HG03039 (cell line): ENCODE measurements around the gene POU6F2.

Experiments
- ATAC-seq: cut with Tn5 transposase; IDR thresholded peaks from one replicate; pipeline ENCODE4 v1.9.1; 2021; ENCODE audit warnings: mild to moderate bottlenecking, moderate library complexity; ENCODE audit not compliant: unreplicated experiment

POU6F2 gene

GRCh38 chr7:39386718-39387117 lies 409.0 kb downstream of the POU6F2 start:
- no peak for ATAC-seq

DNA sequence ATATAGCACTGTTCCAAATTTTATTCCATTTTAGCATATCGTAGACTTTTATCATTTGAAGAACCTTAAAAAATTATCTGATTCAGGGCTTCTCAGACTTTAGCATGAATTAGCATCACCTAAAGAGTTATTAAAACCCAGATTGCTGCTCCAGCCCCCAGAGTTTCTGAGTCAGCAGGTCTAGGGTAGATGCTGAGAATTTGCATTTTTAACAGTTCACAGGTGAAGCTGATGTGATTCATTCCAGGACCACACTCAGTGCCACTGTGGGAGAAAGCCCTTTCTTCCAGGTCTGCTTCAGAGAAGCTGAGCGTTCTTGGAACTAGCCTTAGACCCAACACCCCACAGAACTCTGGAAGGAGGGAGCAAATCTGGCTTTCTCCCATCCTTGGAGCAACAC lies 414.4 kb downstream of the POU6F2 start:
- no peak for ATAC-seq

DNA sequence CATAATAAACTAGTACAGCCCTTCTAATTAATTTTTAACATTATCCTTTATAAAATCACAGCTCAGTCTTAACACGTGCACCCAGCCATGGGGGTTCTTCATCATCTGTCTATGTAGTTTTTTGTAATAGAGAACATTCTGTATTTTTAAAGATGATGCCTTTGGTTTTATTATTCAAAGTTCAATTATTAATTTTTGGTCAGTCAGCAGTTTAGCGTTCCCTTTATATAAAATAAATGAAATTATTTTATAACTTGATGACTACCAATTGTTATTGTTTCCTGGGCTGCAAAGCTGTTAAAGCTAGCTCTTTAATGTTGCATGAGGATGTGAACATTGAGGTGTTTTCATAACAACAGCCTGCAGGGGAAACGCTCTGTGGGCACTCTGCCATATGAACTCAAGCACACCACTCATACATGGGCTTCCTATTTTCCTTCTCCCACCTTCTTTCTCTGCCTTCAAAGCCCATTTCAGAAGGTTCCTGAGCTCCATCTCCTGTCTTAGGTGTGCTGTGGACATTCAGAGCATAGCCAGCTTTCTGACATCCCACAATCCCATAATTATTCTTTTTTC lies 416.5 kb downstream of the POU6F2 start:
- ATAC-seq: no peak

- ATAC-seq: no peak
These were observed 421.7 kb downstream of the POU6F2 start for GRCh38 chr7:39399458-39399857.

DNA sequence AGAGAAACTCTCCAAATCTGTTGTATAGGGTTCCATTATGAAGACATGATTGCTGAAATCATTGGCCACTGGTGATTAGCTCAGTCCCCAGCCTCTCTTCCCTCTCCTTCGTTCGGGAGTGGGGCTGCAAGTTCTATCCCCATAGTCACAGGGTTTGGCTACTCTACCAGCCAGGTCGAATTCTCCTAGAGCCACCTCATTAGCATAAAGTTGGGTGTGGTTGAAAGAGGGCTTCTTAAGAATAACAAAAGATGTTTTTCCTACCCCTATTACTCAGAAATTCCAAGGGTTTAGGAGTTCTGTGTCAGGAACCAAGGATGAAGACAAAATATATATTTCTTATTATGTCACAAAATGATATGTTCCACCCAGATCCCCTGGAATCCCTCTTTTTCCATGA lies 422.3 kb downstream of the POU6F2 start:
- ATAC-seq: no peak

GRCh38 chr7:39400836-39401235 lies 423.1 kb downstream of the POU6F2 start:
- no peak for ATAC-seq

DNA sequence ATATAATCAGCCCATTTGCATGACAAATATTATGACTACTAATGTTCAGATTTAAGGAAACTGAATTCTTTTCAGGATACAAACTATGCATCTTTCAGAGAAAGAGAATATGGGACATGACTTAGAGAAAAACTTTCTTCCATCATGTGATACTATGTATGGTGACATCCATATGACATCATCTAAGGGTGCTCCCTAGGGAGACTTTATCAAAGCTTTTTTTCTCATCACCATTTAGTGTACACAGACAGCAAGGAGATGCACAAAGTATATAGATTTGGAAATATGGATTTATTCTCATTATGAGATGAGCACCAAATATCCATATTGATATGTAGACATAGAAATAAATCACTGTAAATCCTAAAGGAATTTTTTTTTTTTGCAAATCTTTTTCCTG lies 424.3 kb downstream of the POU6F2 start:
- no peak for ATAC-seq

- no peak for ATAC-seq
These were observed 427.2 kb downstream of the POU6F2 start for GRCh38 chr7:39404907-39405306.

DNA sequence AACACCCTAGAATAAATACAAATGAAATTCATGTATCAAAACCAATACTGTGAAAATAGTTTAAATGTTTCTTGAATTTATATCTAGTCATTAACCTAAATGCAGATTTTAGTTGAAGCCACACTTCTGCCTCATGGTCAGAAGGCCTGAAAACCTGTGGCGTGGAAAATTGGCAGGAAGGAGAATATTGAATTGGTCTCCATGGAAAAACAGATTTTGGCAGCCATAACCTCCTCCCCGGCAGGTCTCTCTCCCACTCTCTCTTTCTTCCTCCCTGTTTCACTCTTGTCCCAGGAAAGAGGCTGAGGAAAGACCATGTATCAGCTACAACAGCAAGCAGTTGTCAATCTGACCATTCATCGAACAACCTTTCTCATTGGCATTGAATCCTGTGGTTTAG lies 427.9 kb downstream of the POU6F2 start:
- no peak for ATAC-seq

DNA sequence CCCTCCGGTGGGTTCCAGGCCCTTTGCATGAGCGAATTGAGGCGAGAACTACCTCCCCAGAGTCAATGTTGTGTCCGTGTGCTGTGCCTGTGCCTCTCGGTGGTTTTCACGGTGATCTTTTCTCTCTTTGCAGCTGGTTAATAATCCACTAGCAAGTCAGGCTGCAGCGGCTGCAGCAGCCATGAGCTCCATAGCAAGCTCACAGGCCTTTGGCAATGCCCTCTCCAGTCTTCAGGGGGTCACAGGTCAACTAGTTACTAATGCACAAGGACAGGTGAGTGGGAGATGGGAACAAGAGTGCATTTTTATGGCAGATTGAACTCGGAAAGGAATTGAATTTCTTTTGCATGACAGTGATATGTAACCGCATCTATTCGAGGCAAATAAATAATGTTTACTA lies 428.8 kb downstream of the POU6F2 start:
- no peak for ATAC-seq

DNA sequence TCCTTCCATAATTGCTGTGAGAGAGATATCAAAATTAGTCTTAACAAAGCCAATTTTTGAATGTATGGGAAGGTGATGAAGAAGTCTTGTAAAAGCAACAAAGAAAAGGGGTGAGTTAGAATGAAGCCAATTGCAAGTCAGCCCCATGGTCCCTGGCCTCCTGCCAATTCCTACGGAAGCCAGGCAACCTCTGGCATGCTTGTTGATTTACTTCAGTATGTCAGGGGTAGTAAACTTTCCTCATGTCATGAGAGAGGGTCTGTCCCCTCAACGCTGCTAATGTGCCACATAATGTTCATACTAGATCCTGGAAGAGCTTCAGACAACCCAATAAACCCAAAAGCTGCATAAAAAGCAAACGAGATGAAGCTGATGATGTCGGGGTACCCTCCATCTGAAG lies 429.4 kb downstream of the POU6F2 start:
- no peak for ATAC-seq

DNA sequence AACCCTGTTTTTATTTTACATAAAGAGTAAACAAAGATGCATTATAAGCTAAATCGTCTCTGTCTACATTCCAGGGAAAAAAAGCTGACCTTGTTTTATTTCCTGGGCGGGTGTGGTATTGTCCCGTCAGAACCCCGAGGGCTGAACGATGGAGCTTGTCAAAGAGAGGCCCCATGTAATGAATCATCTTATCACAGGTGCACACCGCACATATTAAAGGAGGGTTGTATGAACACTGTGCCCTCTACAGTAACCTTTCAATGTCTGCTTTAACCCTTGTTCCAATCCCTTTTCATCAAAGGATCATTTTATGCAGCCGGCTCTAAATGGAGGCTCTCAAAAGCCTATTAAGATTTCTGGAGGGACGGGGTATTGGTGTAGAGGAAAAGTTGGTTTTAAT lies 430.0 kb downstream of the POU6F2 start:
- no peak for ATAC-seq

GRCh38 chr7:39408906-39409305 lies 431.2 kb downstream of the POU6F2 start:
- ATAC-seq: no peak

- no peak for ATAC-seq
These were observed 432.9 kb downstream of the POU6F2 start for GRCh38 chr7:39410582-39410981.

GRCh38 chr7:39413636-39414223 lies 436.0 kb downstream of the POU6F2 start:
- ATAC-seq: no peak

DNA sequence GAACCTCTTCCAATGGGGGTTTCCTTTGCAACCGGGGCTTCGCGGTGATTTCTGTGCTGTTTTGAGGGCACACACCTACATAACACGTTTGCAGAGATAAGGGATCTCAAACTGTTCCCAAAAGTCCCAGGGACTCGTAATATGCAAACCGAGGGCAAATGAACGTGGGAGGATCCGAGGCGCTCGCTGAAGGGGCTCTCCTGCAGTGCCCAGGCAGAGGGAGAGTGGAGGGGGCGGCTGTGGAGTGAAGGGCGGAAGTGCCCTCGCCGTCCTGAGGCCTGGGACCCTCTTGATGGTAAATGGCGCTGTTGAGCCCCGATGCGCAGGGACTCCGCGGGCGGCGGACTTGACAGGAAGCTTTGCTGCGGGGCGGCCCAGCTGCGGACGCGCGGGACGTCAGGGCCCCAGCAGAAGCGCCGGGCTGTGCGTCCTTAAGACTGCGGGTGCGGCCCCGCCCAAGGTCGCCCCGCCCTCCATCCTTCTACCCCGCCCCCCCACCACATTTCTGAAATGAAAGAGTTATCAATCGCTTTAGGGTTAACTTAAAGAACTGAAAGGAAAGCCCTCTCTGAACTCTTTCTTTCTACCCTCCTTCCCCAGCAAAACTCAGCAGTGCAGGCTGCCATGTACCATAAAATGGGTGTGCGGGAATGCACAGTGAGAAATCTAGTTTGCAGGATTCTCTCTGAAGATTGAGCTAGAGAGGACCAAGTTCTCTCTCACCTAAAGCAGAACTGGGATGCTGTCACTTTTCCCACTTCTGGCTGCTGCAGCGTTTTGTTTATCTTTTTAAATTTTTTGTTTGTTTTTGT lies 436.7 kb downstream of the POU6F2 start:
- ATAC-seq: peak; percentile 81

DNA sequence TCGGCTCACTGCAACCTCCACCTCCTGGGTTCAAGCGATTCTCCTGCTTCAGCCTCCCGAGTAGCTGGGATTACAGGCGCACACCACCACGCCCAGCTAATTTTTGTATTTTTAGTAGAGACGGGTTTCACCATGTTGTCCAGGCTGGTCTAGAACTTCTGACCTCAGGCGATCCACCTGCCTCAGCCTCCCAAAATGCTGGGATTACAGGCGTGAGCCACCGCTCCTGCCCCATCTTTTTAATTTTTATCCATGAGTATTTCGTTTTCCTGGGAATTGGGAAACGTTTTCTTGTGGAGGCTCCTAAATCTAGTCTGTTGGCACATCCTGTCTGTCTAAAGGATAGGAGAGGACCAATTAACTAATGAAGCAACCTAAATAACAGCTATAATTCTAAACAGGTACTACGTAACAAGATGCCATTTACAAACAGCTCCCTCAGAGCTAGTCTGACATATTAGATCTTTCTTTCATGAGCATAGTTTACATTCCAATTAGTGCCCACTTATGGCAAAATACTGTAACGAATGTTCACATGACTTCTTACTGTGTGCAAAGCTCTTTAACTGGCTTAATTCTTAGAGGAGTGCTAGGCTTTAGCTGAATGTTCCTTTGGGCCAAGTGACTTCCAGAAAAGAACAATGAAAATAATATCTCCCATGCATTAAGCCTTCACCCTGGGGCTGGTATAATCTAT lies 437.5 kb downstream of the POU6F2 start:
- ATAC-seq: no peak

- no peak for ATAC-seq
These were observed 439.2 kb downstream of the POU6F2 start for GRCh38 chr7:39416866-39417265.

- no peak for ATAC-seq
These were observed 439.9 kb downstream of the POU6F2 start for GRCh38 chr7:39417642-39418041.

- ATAC-seq: no peak
These were observed 443.5 kb downstream of the POU6F2 start for GRCh38 chr7:39421251-39421650.

DNA sequence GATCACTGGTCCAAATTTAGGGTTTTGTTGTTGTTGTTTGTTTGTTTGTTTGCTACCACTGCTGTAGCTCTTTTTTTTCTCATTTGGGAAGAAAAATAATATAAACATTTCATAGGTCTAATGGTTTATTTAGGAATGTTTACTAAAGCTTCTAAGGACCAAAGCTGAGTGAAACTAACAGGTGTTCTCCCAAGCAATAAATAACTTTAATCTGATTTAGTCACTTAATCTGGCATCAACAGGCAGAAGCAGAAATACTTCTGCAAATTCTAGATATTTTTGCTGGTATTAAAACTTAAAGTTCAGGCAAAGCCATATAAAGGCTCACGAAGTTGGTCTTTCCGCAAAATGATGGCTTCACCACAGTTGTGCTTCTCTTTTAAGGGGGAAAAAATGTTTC lies 444.0 kb downstream of the POU6F2 start:
- no peak for ATAC-seq

DNA sequence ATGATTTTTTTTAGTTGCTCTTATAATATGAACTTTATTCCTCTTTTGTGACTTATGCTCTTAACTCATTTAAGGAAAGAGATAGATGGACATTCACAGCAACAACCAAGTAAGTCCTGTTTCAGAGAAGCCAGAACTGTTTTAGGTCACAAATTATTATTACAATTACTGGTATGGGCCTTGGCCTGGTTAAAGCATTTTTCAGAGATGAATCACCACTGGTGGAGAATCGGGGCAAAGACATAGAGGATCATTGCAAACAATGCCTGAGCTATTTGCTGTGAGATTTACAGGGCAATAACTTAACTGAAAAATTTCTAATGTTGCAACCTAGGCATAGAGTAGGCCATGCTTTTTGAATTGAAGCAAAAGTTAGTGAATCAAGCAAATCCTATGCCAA lies 450.5 kb downstream of the POU6F2 start:
- ATAC-seq: no peak
